Osteocyte (in vitro differentiated cells): Measurements from ENCODE around the gene ZDHHC14. TPM values are rescaled to one million over a fixed set of nuclear protein-coding genes. Genes with fewer than 3 reads are reported as not detected.

ENCODE experiments used
- DNase-seq: peaks from one replicate; pipeline ENCODE4 v3.0.0; 2021; ENCODE audit warnings: mixed read lengths; ENCODE audit not compliant: unreplicated experiment; ENCODE audit errors: extremely low spot score
- H3K27ac Mint-ChIP-seq: one replicate; pipeline ENCODE4 v1.8.0; 2021; ENCODE audit warnings: mild to moderate bottlenecking, mixed read lengths; ENCODE audit not compliant: unreplicated experiment
- H3K27me3 Mint-ChIP-seq: one replicate; pipeline ENCODE4 v1.8.0; 2021; ENCODE audit warnings: mixed read lengths; ENCODE audit not compliant: unreplicated experiment
- H3K36me3 Mint-ChIP-seq: one replicate; pipeline ENCODE4 v1.8.0; 2021; ENCODE audit warnings: mixed read lengths; ENCODE audit not compliant: unreplicated experiment
- H3K4me1 Mint-ChIP-seq: one replicate; pipeline ENCODE4 v1.8.0; 2021; ENCODE audit warnings: mixed read lengths; ENCODE audit not compliant: unreplicated experiment
- H3K4me3 Mint-ChIP-seq: one replicate; pipeline ENCODE4 v1.8.0; 2021; ENCODE audit warnings: mild to moderate bottlenecking, moderate library complexity, mixed read lengths; ENCODE audit not compliant: unreplicated experiment
- H3K9me3 Mint-ChIP-seq: one replicate; pipeline ENCODE4 v1.8.0; 2021; ENCODE audit warnings: mixed read lengths; ENCODE audit not compliant: unreplicated experiment
- CTCF ChIP-seq: fragments of 200-600 bp; sonication (generic); IDR thresholded peaks from 2 replicates; pipeline ENCODE4 v1.5.0; 2021; ENCODE audit warnings: antibody characterized with exemption, mild to moderate bottlenecking, moderate library complexity
- total RNA-seq: library from RNA; stranded (reverse); gene quantifications from 2 replicates; pipeline ENCODE4 v1.2.1, GENCODE V29; 2021

ZDHHC14 gene
- total RNA-seq, 1 donor from 2014 or later, result 9.1 TPM

- Mint-ChIP-seq H3K4me3 (no peak overlapping the region), H3K36me3 (peaks cover 5% of the 10 kb centered on the region), H3K27me3 (no peaks in the 10 kb centered on the region), H3K9me3 (no peaks in the 10 kb centered on the region), H3K4me1 (peaks cover 8% of the 10 kb centered on the region), H3K27ac (no peak overlapping the region)
- TF ChIP-seq CTCF, result no peak
- no peak for DNase-seq
These were observed 132.1 kb downstream of the ZDHHC14 start for GRCh38 chr6:157513004-157513603.

GRCh38 chr6:157513619-157514485 lies 132.9 kb downstream of the ZDHHC14 start:
- no peak for TF ChIP-seq CTCF
- peaks cover 5% of the 10 kb centered on the region for H3K36me3 Mint-ChIP-seq
- H3K4me1 Mint-ChIP-seq, result peaks cover 8% of the 10 kb centered on the region
- no peaks in the 10 kb centered on the region for H3K9me3 Mint-ChIP-seq
- H3K27me3 Mint-ChIP-seq, result no peaks in the 10 kb centered on the region
- no peak overlapping the region for H3K27ac Mint-ChIP-seq
- H3K4me3 Mint-ChIP-seq, result no peak overlapping the region
- peak; percentile 42 for DNase-seq

DNA sequence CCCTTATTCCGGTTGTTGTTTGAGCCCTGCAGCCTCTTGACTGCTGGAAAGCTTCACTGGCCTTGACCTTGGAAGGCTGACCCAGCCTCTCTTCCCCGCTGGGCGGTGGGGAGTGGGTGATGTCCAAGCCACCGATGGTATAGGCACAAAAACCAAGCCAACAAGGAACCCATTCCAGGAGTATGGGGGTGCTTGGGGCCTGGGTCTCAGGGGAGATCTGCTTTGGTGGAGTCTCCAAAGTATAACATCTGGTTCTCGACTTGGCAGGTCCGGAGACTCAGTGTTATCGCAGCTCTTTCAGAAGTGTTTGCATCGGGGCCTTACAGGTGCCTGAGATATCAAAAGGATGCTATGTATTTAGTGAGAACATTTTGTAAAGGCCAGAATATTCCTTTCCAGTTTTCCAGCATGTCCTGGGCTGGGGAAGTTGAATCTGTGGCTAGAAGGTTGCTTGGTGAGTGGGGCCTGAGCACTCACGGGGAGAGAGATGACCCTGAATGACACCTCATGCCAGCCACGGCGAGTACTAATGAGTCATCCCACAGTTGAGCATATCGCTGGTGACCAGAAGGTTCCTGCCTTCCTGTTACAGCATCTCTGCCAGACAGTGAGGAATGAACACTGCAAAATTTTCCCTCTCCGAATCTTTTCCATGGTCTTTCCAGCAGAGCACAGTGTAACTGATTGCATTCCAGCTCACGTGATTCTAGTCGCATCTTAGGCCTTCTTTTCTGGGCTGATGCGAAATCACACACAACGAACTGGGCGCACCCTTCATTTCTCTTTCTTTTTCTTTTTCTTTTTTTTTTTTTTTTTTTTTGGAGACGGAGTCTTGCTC lies 133.9 kb downstream of the ZDHHC14 start:
- Mint-ChIP-seq H3K4me3 (no peak overlapping the region), H3K9me3 (no peaks in the 10 kb centered on the region), H3K27ac (no peak overlapping the region), H3K27me3 (no peaks in the 10 kb centered on the region), H3K36me3 (peaks cover 2% of the 10 kb centered on the region), H3K4me1 (peaks cover 8% of the 10 kb centered on the region)
- no peak for TF ChIP-seq CTCF
- peak; percentile 59 for DNase-seq

DNA sequence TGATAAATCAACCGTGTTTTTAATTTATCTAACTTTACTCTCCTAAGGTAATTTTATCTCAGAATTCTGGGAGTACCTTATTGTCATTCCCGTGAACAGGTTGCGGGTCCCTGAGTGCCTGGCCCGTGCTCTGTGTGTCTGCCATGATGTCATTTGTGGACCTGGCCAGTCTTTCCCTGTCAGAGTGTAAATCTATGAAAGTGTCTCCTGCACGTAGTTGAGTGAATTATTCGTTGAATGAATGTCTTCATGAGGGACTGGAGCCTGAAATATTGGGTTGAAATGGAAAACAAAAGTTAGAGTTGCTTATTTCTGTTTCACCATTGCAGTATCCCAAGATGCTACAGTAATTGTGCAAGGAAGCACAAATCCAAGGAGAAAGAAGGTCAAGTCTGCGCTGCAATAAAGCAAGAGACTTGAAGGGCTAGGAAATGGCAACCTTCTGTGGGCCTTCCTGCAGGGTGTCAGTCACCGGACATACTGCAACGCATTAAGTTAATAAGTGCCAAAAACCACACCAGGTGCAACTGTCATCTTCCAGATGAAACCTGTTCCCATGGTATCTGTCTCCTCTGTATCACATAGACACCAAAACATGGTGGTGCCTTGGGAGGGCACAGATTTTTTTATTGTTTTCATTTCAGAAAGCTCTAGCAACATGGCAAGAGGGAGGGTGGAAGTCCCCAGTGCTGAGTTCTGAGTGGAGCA lies 135.5 kb downstream of the ZDHHC14 start:
- TF ChIP-seq CTCF, result no peak
- H3K4me1 Mint-ChIP-seq, result peaks cover 8% of the 10 kb centered on the region
- DNase-seq, result no peak
- no peak overlapping the region for H3K4me3 Mint-ChIP-seq
- no peaks in the 10 kb centered on the region for H3K27me3 Mint-ChIP-seq
- no peaks in the 10 kb centered on the region for H3K9me3 Mint-ChIP-seq
- H3K36me3 Mint-ChIP-seq, result no peaks in the 10 kb centered on the region
- no peak overlapping the region for H3K27ac Mint-ChIP-seq
